OCI-LY7 (cell line): ENCODE measurements around the gene DEFB118.

Source experiments
- EZH2phosphoT487 ChIP-seq: fragments of 200-600 bp; sonication (generic); IDR thresholded peaks from 2 replicates; pipeline ENCODE4 v1.6.1; 2018; ENCODE audit warnings: low read depth, borderline replicate concordance, mild to moderate bottlenecking, mixed run types, antibody characterized with exemption, low read length, moderate library complexity, mixed read lengths
- TF ChIP-seq, protein P1 (sequence below): fragments of 200-600 bp; sonication (generic); conservative IDR thresholded peaks from 2 replicates; pipeline ENCODE4 v1.5.1; 2014; ENCODE audit warnings: mild to moderate bottlenecking, antibody characterized with exemption, low read length, moderate library complexity, mixed read lengths

DNA sequence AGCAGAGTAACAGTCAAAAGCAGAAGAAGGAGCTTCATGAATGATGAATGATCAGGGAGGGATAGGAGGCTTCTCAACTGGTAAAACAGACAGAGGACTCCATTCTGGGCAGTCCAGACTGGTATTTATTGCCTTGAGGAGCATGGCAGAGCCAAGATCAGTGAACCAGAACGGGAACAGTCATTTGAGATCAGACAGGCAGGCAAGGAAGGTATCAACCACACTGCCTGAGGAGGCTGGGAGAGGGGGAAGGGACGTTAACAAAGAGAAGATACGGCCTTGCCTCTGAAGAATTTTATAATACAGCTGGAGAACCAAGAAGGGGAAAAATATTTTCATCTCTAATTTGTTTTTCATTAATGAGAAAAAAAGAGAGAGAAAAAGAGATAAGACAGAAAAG lies 37.7 kb downstream of the DEFB118 start, which contains the start of gene DEFB121:
- TF ChIP-seq, protein P1, sequence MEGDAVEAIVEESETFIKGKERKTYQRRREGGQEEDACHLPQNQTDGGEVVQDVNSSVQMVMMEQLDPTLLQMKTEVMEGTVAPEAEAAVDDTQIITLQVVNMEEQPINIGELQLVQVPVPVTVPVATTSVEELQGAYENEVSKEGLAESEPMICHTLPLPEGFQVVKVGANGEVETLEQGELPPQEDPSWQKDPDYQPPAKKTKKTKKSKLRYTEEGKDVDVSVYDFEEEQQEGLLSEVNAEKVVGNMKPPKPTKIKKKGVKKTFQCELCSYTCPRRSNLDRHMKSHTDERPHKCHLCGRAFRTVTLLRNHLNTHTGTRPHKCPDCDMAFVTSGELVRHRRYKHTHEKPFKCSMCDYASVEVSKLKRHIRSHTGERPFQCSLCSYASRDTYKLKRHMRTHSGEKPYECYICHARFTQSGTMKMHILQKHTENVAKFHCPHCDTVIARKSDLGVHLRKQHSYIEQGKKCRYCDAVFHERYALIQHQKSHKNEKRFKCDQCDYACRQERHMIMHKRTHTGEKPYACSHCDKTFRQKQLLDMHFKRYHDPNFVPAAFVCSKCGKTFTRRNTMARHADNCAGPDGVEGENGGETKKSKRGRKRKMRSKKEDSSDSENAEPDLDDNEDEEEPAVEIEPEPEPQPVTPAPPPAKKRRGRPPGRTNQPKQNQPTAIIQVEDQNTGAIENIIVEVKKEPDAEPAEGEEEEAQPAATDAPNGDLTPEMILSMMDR = no peak
- TF ChIP-seq EZH2phosphoT487 = no peak
